GM12878 (cell line): ENCODE results near the gene HMGCL. TPM values are rescaled to one million over a fixed set of nuclear protein-coding genes. Genes with fewer than 3 reads are reported as not detected.

Experiments used
- ATAC-seq: fragments of 200-7000 bp; cut with Tn5 transposase; 3 replicates; pipeline ENCODE4 v1.9.1; 2020; ENCODE audit warnings: mild to moderate bottlenecking, moderate library complexity
- BruUV-seq: library from RNA; stranded (reverse); fragments of 400-500 nt; replicated peaks from 2 replicates; lab custom pipeline; 2021; lab: Mats Ljungman, UMichigan
- CTCF ChIA-PET: fragments of 300-600 bp; sonication (Branson Sonifier 250); formaldehyde crosslinking; extraction: SDS; loops from one replicate; lab custom pipeline; 2021; ENCODE audit warnings: inconsistent platforms; lab: Yijun Ruan, JAX
- POLR2A ChIA-PET: fragments of 350-600 bp; formaldehyde crosslinking; extraction: SDS; loops from one replicate; lab custom pipeline; 2021; ENCODE audit warnings: inconsistent platforms; lab: Charles Lee
- RAD21 ChIA-PET: fragments of 300-600 bp; sonication (Branson Sonifier 250); formaldehyde crosslinking; loops from one replicate; lab custom pipeline; 2023; ENCODE audit warnings: antibody characterized with exemption; ENCODE audit not compliant: unreplicated experiment; lab: Charles Lee
- SMC1A ChIA-PET: fragments of 300-600 bp; sonication (Branson Sonifier 250); formaldehyde crosslinking; loops from one replicate; lab custom pipeline; 2023; ENCODE audit not compliant: unreplicated experiment, uncharacterized antibody; lab: Charles Lee
- DNase-seq: peaks from one replicate; pipeline ENCODE4 v3.0.0-alpha.2; 2011; ENCODE audit warnings: low read depth, low spot score
- FAIRE-seq: peaks from 3 replicates; lab custom pipeline; 2011; peaks lifted over from hg19 to GRCh38; lab: Jason Lieb, UNC
- H2AFZ ChIP-seq: 2 replicates; pipeline ENCODE4 v1.6.0; 2011; ENCODE audit warnings: low read depth, low read length, control low read depth; ENCODE audit not compliant: control insufficient read depth
- H3K27ac ChIP-seq: 2 replicates; pipeline ENCODE4 v1.5.1; 2011; ENCODE audit warnings: control low read depth; ENCODE audit not compliant: control insufficient read depth, insufficient read depth
- H3K27me3 ChIP-seq, 2 experiments: replicated peaks in 1 of 2; 2 replicates each; pipeline versions ENCODE4 v1.6.0 to v1.6.1; 2011; ENCODE audit warnings: low read length in 1 of 2; ENCODE audit not compliant: control insufficient read depth in 2 of 2, insufficient read depth in 2 of 2
- H3K36me3 ChIP-seq, 2 experiments: 2 replicates each; pipeline ENCODE4 v1.5.1; 2011; ENCODE audit warnings: low read length in 1 of 2; ENCODE audit not compliant: control insufficient read depth in 2 of 2, insufficient read depth in 2 of 2
- H3K4me1 ChIP-seq: 2 replicates; pipeline ENCODE4 v1.6.1; 2011; ENCODE audit warnings: mild to moderate bottlenecking, low read length, moderate library complexity, mixed read lengths; ENCODE audit not compliant: control insufficient read depth, insufficient read depth
- H3K4me2 ChIP-seq: 2 replicates; pipeline ENCODE4 v1.6.0; 2011; ENCODE audit warnings: control low read depth; ENCODE audit not compliant: control insufficient read depth, insufficient read depth
- H3K4me3 ChIP-seq: fragments of 200-600 bp; sonication (generic); 2 replicates; pipeline ENCODE4 v1.5.1; 2016
- H3K79me2 ChIP-seq: 2 replicates; pipeline ENCODE4 v1.6.0; 2011; ENCODE audit warnings: low read length; ENCODE audit not compliant: control insufficient read depth, insufficient read depth
- H3K9ac ChIP-seq: 2 replicates; pipeline ENCODE4 v1.8.0; 2011; ENCODE audit warnings: low read length, control low read depth, mixed read lengths; ENCODE audit not compliant: control insufficient read depth, insufficient read depth
- H3K9me3 ChIP-seq: replicated peaks from 3 replicates; pipeline ENCODE4 v1.5.1; 2011; ENCODE audit warnings: mild to moderate bottlenecking, low read length; ENCODE audit not compliant: control insufficient read depth, insufficient read depth
- H4K20me1 ChIP-seq: 2 replicates; pipeline ENCODE4 v1.6.0; 2011; ENCODE audit not compliant: control insufficient read depth, insufficient read depth
- BHLHE40 ChIP-seq, 2 experiments: fragments of 450-650 bp in 1 of 2; IDR thresholded peaks; 2 replicates each; pipeline ENCODE4 v1.6.1; 2011 to 2017; ENCODE audit warnings: low read depth in 2 of 2, borderline replicate concordance in 1 of 2, improper control_type of control experiment in 1 of 2, low read length in 1 of 2, mild to moderate bottlenecking in 1 of 2
- BMI1 ChIP-seq: fragments of 450-650 bp; IDR thresholded peaks from 2 replicates; pipeline ENCODE4 v1.6.1; 2016; ENCODE audit warnings: mild to moderate bottlenecking, moderate library complexity, borderline replicate concordance
- POLR2AphosphoS5 ChIP-seq: IDR thresholded peaks from 2 replicates; pipeline ENCODE4 v1.6.1; 2011; ENCODE audit warnings: mild to moderate bottlenecking, low read length, inconsistent platforms
- POU2F2 ChIP-seq: IDR thresholded peaks from 3 replicates; pipeline ENCODE4 v1.6.1; 2011; ENCODE audit warnings: low read depth, mild to moderate bottlenecking, low read length, borderline replicate concordance
- WGBS: methylation state at CpG from one replicate; pipeline ENCODE4 v1.1.6; 2016; ENCODE audit warnings: low lambda C conversion rate; ENCODE audit not compliant: insufficient replicate concordance, insufficient coverage; ENCODE audit errors: missing lambda C conversion rate; 5-methylcytosine and 5-hydroxymethylcytosine counted together
- in situ Hi-C: fragments of 300-500 bp; cut with MboI; formaldehyde crosslinking; loops from 9 replicates; pipeline ENCODE4 v1.14.3; 2018; ENCODE audit warnings: mixed read lengths
- intact Hi-C: fragments of 100-400 bp; cut with micrococcal nuclease; formaldehyde crosslinking; loops from one replicate; pipeline ENCODE4 v1.14.2; 2022; ENCODE audit not compliant: unreplicated experiment
- polyA plus RNA-seq, 11 experiments: library from polyadenylated mRNA; depleted of rRNA in 4 of 11; unstranded in 6 of 11; stranded (reverse) in 5 of 11; fragments of >200 nt; fragmentation: Nextera tagmentation in 4 of 11; fragmentation: Illumina TruSeq in 1 of 11; extraction: Ambion mirVana in 4 of 11; extraction: Trizol in 1 of 11; gene quantifications; 1 replicate in 1 of 11; 2 replicates in 10 of 11; pipeline versions ENCODE4 v1.2.1 to v1.2.3, GENCODE V29; 2011 to 2016; ENCODE audit warnings: inconsistent platforms in 2 of 11, missing spikeins in 2 of 11, low read depth in 1 of 11
- total RNA-seq, 4 experiments: library from RNA; depleted of rRNA in 3 of 4; stranded (reverse); fragments of >200 nt in 3 of 4; fragmentation: Illumina TruSeq in 1 of 4; extraction: Trizol in 1 of 4; gene quantifications; 2 replicates each; pipeline versions ENCODE4 v1.2.1 to v1.2.3, GENCODE V29; 2013 to 2021
- TF ChIP-seq, protein P1 (sequence below): IDR thresholded peaks from 2 replicates; pipeline ENCODE4 v1.6.1; 2012; ENCODE audit warnings: improper control_type of control experiment, low read depth, low read length; ENCODE audit not compliant: insufficient replicate concordance
- TF ChIP-seq, protein P2 (sequence below): fragments of 450-650 bp; IDR thresholded peaks from 2 replicates; pipeline ENCODE4 v1.6.1; 2017; ENCODE audit warnings: antibody characterized with exemption, mild to moderate bottlenecking, moderate library complexity
- TF ChIP-seq, protein P3 (sequence below): fragments of 450-650 bp; IDR thresholded peaks from 2 replicates; pipeline ENCODE4 v1.6.1; 2017; ENCODE audit warnings: mild to moderate bottlenecking, moderate library complexity

HMGCL gene
- total and polyA plus RNA-seq, 10 of the 15 experiments (the other 5 are each of a cell fraction or from before 2014, with no cell fraction given) = 29.4 to 127 (median 36.4) TPM

DNA sequence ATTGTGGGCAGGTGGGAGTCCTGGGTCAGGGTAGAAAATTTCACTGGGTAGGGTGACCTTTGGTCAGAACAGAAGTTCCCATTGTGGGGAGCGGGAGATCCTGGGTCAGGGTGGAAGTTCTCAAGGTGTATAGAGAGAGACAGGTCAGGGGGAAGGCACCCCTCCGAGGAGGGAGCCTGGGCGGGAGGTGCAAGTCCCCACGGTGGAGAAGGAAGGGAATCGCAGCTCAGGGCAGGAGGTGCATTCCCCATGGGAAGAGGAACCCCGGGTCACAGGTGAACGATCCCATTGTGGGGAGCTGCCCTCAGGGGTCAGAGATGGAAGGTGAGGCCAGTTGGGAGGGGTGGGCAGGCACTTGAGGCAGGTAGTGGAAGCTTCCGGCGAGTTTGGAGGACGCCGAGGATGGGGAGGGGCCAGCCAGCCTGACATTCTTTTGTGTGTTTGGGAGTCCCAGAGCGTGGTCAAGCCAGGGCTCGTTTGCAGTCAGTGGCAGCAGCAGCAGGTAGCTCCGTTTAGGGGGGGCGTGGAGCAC lies 33.6 kb downstream of the HMGCL start:
- in situ Hi-C loops (loop anchor here (25.0 kb wide), 1 partner anchor 1446 kb away; the partner anchor contains the start of genes RSRP1 and SYF2), intact Hi-C loops (no loop called here)
- ATAC-seq (peak; percentile 65), FAIRE-seq (no peak), DNase-seq (no peak)
- peak overlapping the region; percentile 71 for H3K27ac ChIP-seq
- no peaks in the 10 kb centered on the region for H3K9me3 ChIP-seq
- H3K27me3 ChIP-seq = no peaks in the 10 kb centered on the region
- 0 out of 2 replicates have a peak, but pooled peaks cover 5% of the 10 kb centered on the region for H3K4me1 ChIP-seq
- ChIA-PET CTCF (interaction anchor here (0.7 to 1.7 kb wide), 6 partner anchors 10 to 125 kb away, joined by 3 to 10 read pairs (median 6); no protein-coding TSS in a partner anchor), RAD21 (interaction anchor here (0.6 to 1.4 kb wide), 7 partner anchors 14 to 294 kb away, joined by 3 to 7 read pairs (median 3); partner anchors contain the start of gene PITHD1), SMC1A (interaction anchor here (0.6 to 1.5 kb wide), 3 partner anchors 14 to 436 kb away, joined by 3 to 4 read pairs (median 3); no protein-coding TSS in a partner anchor), POLR2A (interaction anchor here (0.5 to 2.4 kb wide), 5 partner anchors 10 to 161 kb away, joined by 3 to 10 read pairs (median 3); partner anchors contain the start of gene PITHD1)
- H3K9ac ChIP-seq = peak overlapping the region; percentile 89
- no TSS peak for BruUV-seq
- H3K4me3 ChIP-seq = peak overlapping the region; percentile 93
- no peaks in the 10 kb centered on the region for H4K20me1 ChIP-seq
- peak overlapping the region; percentile 61 for H3K4me2 ChIP-seq
- H2AFZ ChIP-seq = peak overlapping the region; percentile 58
- 1% methylated on average over 14 of the region's 15 CpGs for WGBS
- H3K36me3 ChIP-seq = peaks cover 14 to 16% of the 10 kb centered on the region in 2 experiments; a peak in 3 of 4 replicates
- peaks cover 23% of the 10 kb centered on the region for H3K79me2 ChIP-seq
- TF ChIP-seq POLR2AphosphoS5 (no peak; the same call in 1 of the 2 replicates), POU2F2 (0 out of 3 replicates have a peak, but pooled peaks have one; percentile 17), BHLHE40 (IDR thresholded peaks at IDR 0.05; ENCODE audit: borderline replicate concordance in 1 of 2, low read depth in 2 of 2, low read length in 1 of 2) (no peak), BMI1 (no peak)
- TF ChIP-seq, protein P1, sequence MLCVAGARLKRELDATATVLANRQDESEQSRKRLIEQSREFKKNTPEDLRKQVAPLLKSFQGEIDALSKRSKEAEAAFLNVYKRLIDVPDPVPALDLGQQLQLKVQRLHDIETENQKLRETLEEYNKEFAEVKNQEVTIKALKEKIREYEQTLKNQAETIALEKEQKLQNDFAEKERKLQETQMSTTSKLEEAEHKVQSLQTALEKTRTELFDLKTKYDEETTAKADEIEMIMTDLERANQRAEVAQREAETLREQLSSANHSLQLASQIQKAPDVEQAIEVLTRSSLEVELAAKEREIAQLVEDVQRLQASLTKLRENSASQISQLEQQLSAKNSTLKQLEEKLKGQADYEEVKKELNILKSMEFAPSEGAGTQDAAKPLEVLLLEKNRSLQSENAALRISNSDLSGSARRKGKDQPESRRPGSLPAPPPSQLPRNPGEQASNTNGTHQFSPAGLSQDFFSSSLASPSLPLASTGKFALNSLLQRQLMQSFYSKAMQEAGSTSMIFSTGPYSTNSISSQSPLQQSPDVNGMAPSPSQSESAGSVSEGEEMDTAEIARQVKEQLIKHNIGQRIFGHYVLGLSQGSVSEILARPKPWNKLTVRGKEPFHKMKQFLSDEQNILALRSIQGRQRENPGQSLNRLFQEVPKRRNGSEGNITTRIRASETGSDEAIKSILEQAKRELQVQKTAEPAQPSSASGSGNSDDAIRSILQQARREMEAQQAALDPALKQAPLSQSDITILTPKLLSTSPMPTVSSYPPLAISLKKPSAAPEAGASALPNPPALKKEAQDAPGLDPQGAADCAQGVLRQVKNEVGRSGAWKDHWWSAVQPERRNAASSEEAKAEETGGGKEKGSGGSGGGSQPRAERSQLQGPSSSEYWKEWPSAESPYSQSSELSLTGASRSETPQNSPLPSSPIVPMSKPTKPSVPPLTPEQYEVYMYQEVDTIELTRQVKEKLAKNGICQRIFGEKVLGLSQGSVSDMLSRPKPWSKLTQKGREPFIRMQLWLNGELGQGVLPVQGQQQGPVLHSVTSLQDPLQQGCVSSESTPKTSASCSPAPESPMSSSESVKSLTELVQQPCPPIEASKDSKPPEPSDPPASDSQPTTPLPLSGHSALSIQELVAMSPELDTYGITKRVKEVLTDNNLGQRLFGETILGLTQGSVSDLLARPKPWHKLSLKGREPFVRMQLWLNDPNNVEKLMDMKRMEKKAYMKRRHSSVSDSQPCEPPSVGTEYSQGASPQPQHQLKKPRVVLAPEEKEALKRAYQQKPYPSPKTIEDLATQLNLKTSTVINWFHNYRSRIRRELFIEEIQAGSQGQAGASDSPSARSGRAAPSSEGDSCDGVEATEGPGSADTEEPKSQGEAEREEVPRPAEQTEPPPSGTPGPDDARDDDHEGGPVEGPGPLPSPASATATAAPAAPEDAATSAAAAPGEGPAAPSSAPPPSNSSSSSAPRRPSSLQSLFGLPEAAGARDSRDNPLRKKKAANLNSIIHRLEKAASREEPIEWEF = no peak
- TF ChIP-seq, protein P2, sequence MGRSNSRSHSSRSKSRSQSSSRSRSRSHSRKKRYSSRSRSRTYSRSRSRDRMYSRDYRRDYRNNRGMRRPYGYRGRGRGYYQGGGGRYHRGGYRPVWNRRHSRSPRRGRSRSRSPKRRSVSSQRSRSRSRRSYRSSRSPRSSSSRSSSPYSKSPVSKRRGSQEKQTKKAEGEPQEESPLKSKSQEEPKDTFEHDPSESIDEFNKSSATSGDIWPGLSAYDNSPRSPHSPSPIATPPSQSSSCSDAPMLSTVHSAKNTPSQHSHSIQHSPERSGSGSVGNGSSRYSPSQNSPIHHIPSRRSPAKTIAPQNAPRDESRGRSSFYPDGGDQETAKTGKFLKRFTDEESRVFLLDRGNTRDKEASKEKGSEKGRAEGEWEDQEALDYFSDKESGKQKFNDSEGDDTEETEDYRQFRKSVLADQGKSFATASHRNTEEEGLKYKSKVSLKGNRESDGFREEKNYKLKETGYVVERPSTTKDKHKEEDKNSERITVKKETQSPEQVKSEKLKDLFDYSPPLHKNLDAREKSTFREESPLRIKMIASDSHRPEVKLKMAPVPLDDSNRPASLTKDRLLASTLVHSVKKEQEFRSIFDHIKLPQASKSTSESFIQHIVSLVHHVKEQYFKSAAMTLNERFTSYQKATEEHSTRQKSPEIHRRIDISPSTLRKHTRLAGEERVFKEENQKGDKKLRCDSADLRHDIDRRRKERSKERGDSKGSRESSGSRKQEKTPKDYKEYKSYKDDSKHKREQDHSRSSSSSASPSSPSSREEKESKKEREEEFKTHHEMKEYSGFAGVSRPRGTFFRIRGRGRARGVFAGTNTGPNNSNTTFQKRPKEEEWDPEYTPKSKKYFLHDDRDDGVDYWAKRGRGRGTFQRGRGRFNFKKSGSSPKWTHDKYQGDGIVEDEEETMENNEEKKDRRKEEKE = no peak
- TF ChIP-seq, protein P3, sequence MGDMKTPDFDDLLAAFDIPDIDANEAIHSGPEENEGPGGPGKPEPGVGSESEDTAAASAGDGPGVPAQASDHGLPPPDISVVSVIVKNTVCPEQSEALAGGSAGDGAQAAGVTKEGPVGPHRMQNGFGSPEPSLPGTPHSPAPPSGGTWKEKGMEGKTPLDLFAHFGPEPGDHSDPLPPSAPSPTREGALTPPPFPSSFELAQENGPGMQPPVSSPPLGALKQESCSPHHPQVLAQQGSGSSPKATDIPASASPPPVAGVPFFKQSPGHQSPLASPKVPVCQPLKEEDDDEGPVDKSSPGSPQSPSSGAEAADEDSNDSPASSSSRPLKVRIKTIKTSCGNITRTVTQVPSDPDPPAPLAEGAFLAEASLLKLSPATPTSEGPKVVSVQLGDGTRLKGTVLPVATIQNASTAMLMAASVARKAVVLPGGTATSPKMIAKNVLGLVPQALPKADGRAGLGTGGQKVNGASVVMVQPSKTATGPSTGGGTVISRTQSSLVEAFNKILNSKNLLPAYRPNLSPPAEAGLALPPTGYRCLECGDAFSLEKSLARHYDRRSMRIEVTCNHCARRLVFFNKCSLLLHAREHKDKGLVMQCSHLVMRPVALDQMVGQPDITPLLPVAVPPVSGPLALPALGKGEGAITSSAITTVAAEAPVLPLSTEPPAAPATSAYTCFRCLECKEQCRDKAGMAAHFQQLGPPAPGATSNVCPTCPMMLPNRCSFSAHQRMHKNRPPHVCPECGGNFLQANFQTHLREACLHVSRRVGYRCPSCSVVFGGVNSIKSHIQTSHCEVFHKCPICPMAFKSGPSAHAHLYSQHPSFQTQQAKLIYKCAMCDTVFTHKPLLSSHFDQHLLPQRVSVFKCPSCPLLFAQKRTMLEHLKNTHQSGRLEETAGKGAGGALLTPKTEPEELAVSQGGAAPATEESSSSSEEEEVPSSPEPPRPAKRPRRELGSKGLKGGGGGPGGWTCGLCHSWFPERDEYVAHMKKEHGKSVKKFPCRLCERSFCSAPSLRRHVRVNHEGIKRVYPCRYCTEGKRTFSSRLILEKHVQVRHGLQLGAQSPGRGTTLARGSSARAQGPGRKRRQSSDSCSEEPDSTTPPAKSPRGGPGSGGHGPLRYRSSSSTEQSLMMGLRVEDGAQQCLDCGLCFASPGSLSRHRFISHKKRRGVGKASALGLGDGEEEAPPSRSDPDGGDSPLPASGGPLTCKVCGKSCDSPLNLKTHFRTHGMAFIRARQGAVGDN = no peak
